Smooth muscle cell (in vitro differentiated cells): ENCODE measurements around the gene RMI2. TPM values are rescaled to one million over a fixed set of nuclear protein-coding genes. Genes with fewer than 3 reads are reported as not detected.

Source experiments
- DNase-seq: peaks from one replicate; lab custom pipeline; 2025; ENCODE audit not compliant: unreplicated experiment; lab: John Stamatoyannopoulos, UW
- H2AFZ ChIP-seq: fragments of 200-600 bp; sonication (generic); 2 replicates; pipeline ENCODE4 v1.6.0; 2016; ENCODE audit warnings: antibody characterized with exemption, low read depth, mild to moderate bottlenecking
- H3F3A ChIP-seq: fragments of 200-600 bp; sonication (generic); 2 replicates; pipeline ENCODE4 v1.6.0; 2017; ENCODE audit warnings: antibody characterized with exemption, low read depth
- H3K27ac ChIP-seq: fragments of 200-600 bp; sonication (generic); 2 replicates; pipeline ENCODE4 v1.5.1; 2016; ENCODE audit warnings: low read depth, mild to moderate bottlenecking
- H3K27me3 ChIP-seq: fragments of 200-600 bp; sonication (generic); 2 replicates; pipeline ENCODE4 v1.6.1; 2016; ENCODE audit warnings: low read depth, mild to moderate bottlenecking
- H3K36me3 ChIP-seq: fragments of 200-600 bp; sonication (generic); 2 replicates; pipeline ENCODE4 v1.5.1; 2016; ENCODE audit warnings: low read depth
- H3K4me1 ChIP-seq: fragments of 200-600 bp; sonication (generic); 2 replicates; pipeline ENCODE4 v1.5.1; 2016; ENCODE audit warnings: low read depth
- H3K4me2 ChIP-seq: fragments of 200-600 bp; sonication (generic); 2 replicates; pipeline ENCODE4 v1.6.0; 2016; ENCODE audit warnings: mild to moderate bottlenecking
- H3K4me3 ChIP-seq: fragments of 200-600 bp; sonication (generic); 2 replicates; pipeline ENCODE4 v1.5.1; 2016; ENCODE audit warnings: mild to moderate bottlenecking
- H3K79me2 ChIP-seq: fragments of 200-600 bp; sonication (generic); 2 replicates; pipeline ENCODE4 v1.6.0; 2016; ENCODE audit warnings: low read depth, mild to moderate bottlenecking
- H3K9ac ChIP-seq: fragments of 200-600 bp; sonication (generic); 2 replicates; pipeline ENCODE4 v1.6.0; 2016; ENCODE audit warnings: low read depth
- H3K9me3 ChIP-seq: fragments of 200-600 bp; sonication (generic); replicated peaks from 2 replicates; pipeline ENCODE4 v1.5.1; 2016; ENCODE audit warnings: low read depth
- H4K20me1 ChIP-seq: fragments of 200-600 bp; sonication (generic); 2 replicates; pipeline ENCODE4 v1.6.0; 2016; ENCODE audit warnings: low read depth
- WGBS: methylation state at CpG from one replicate; pipeline ENCODE4 v1.1.7; 2016; ENCODE audit warnings: low lambda C conversion rate; 5-methylcytosine and 5-hydroxymethylcytosine counted together
- polyA plus RNA-seq: library from polyadenylated mRNA; unstranded; fragments of >200 nt; fragmentation: Nextera tagmentation; extraction: Ambion mirVana; gene quantifications from 2 replicates; pipeline ENCODE4 v1.2.1, GENCODE V29; 2016
- total RNA-seq: library from RNA; depleted of rRNA; stranded (reverse); fragments of >200 nt; gene quantifications from 2 replicates; pipeline ENCODE4 v1.2.3, GENCODE V29; 2014
- TF ChIP-seq, protein P1 (sequence below): fragments of 200-600 bp; sonication (generic); IDR thresholded peaks from 2 replicates; pipeline ENCODE4 v1.5.1; 2017; ENCODE audit warnings: borderline replicate concordance, mild to moderate bottlenecking, antibody characterized with exemption; ENCODE audit not compliant: insufficient read depth, poor library complexity, severe bottlenecking

The RMI2 gene
- total and polyA plus RNA-seq, 2 experiments from 2014 or later, result 6.1 to 11.3 TPM

DNA sequence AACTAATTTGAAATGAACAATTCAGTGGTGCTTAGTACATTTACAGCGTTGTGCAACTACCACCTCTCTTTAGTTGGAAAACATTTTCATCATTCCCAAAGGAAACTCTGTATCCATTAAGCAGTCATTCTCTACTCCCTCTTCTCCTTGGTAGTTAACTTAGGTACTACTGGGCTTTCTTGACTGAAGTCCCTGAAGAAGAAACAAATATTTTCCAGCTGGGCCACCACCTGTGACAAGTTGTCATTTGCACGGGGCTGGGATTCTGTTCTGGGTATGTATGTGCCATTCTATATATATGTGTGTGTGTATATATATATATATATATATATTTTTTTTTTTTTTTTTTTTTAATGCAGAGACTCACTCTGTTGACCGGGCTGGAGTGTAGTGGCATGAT, 15.4 kb upstream of the RMI2 start:
- no peaks in the 10 kb centered on the region for H3K27me3 ChIP-seq
- no peak overlapping the region for H2AFZ ChIP-seq
- H3K9ac ChIP-seq, result no peak overlapping the region
- no peak for DNase-seq
- H3F3A ChIP-seq, result peaks cover 12% of the 10 kb centered on the region
- TF ChIP-seq, protein P1, sequence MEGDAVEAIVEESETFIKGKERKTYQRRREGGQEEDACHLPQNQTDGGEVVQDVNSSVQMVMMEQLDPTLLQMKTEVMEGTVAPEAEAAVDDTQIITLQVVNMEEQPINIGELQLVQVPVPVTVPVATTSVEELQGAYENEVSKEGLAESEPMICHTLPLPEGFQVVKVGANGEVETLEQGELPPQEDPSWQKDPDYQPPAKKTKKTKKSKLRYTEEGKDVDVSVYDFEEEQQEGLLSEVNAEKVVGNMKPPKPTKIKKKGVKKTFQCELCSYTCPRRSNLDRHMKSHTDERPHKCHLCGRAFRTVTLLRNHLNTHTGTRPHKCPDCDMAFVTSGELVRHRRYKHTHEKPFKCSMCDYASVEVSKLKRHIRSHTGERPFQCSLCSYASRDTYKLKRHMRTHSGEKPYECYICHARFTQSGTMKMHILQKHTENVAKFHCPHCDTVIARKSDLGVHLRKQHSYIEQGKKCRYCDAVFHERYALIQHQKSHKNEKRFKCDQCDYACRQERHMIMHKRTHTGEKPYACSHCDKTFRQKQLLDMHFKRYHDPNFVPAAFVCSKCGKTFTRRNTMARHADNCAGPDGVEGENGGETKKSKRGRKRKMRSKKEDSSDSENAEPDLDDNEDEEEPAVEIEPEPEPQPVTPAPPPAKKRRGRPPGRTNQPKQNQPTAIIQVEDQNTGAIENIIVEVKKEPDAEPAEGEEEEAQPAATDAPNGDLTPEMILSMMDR, result no peak
- no peaks in the 10 kb centered on the region for H3K79me2 ChIP-seq
- H3K36me3 ChIP-seq, result no peaks in the 10 kb centered on the region
- WGBS, result 90% methylated on average over 3 of the region's 3 CpGs
- H3K27ac ChIP-seq, result peak overlapping the region; percentile 18
- H3K4me3 ChIP-seq, result no peak overlapping the region
- peaks cover 13% of the 10 kb centered on the region for H3K4me1 ChIP-seq
- no peaks in the 10 kb centered on the region for H4K20me1 ChIP-seq
- no peaks in the 10 kb centered on the region for H3K9me3 ChIP-seq
- H3K4me2 ChIP-seq, result no peak overlapping the region

DNA sequence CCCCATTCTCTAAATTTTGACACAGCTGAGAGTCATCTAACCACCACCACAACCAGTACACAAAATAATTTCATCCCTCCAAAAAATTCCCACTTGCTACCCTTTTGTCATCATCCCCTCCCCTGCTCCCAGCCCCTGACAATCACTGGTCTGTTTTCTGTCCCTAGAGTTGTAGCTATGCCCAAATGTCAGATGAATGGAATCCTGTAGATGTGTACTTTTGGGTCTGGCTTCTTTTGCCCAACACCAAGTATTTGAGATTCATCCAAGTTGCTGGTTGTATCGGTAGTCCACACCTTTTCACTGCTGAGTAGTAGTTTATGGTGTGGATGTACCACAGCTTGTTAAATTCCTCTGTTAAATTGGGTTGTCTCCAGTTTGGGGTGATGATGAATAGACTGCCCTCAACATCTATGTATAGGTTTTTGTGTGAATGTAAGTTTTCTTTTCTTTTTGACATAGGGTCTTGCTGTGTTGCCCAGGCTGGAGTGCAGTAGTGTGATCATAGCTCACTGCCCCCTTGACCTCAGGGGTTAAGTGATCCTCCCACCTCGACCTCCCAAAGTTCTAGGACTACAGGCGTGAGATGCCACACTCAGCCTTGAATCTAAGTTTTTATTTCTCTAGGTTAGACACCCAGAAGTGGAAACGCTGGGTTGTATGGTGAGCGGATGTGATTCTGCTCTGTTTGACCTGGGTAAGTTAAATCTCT, 14.6 kb upstream of the RMI2 start:
- Histone ChIP-seq H2AFZ (no peak overlapping the region), H3K4me1 (peaks cover 13% of the 10 kb centered on the region), H4K20me1 (no peaks in the 10 kb centered on the region), H3F3A (peaks cover 12% of the 10 kb centered on the region), H3K79me2 (no peaks in the 10 kb centered on the region), H3K27ac (no peak overlapping the region), H3K4me2 (no peak overlapping the region), H3K27me3 (no peaks in the 10 kb centered on the region), H3K9me3 (no peaks in the 10 kb centered on the region), H3K9ac (no peak overlapping the region), H3K36me3 (no peaks in the 10 kb centered on the region), H3K4me3 (no peak overlapping the region)
- TF ChIP-seq, protein P1, result no peak
- WGBS, result 89% methylated on average over 5 of the region's 5 CpGs
- no peak for DNase-seq

DNA sequence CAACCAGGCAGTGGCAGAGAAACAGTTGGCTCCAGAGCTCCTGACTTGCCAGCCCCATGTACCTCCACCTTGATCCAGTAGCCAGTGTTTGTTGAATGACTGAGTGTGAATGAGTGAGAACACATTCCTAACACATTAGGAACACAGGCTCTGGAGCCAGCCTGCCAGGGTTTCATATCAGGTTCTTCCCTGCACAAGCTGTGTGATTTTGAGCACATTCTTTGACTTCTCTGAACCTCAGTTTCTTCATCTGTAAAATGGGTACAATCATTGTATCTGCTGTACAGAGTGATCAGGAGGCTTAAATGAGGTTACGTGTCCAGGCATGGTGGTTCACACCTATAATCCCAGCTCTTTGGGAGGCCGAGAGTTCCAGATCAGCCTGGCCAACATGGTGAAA, 13.3 kb upstream of the RMI2 start:
- H4K20me1 ChIP-seq, result no peaks in the 10 kb centered on the region
- no peaks in the 10 kb centered on the region for H3K9me3 ChIP-seq
- H3K4me1 ChIP-seq, result peaks cover 13% of the 10 kb centered on the region
- H2AFZ ChIP-seq, result no peak overlapping the region
- H3K4me2 ChIP-seq, result no peak overlapping the region
- no peaks in the 10 kb centered on the region for H3K36me3 ChIP-seq
- no peak overlapping the region for H3K27ac ChIP-seq
- no peak overlapping the region for H3K9ac ChIP-seq
- 98% methylated on average over 2 of the region's 2 CpGs for WGBS
- no peaks in the 10 kb centered on the region for H3K27me3 ChIP-seq
- H3K79me2 ChIP-seq, result no peaks in the 10 kb centered on the region
- TF ChIP-seq, protein P1, result no peak
- H3F3A ChIP-seq, result peaks cover 12% of the 10 kb centered on the region
- DNase-seq, result no peak
- H3K4me3 ChIP-seq, result no peak overlapping the region

DNA sequence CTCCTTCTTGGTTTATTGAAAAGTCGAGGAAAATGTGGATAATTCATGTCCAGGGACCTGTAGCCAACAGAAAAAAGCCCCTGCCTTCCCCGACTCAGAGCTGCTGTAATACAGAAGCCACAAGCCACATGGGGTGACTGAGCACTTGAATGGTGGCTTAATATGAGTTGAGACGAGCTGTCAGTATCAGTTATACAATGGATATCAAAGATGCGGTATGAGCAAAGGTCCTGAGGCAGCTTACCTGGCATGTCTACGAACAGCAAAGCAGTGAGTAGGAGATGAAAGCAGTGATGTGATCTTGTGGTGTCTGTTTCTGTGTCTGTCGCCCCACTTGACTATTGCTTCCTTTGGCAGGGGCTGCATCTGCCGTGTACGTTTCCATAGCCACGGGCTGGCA, 12.2 kb upstream of the RMI2 start:
- peaks cover 12% of the 10 kb centered on the region for H3F3A ChIP-seq
- TF ChIP-seq, protein P1, result no peak
- WGBS, result 92% methylated on average over 9 of the region's 9 CpGs
- no peak overlapping the region for H2AFZ ChIP-seq
- no peak overlapping the region for H3K27ac ChIP-seq
- no peaks in the 10 kb centered on the region for H3K79me2 ChIP-seq
- no peak for DNase-seq
- peaks cover 13% of the 10 kb centered on the region for H3K4me1 ChIP-seq
- H3K4me2 ChIP-seq, result no peak overlapping the region
- no peak overlapping the region for H3K9ac ChIP-seq
- H3K36me3 ChIP-seq, result no peaks in the 10 kb centered on the region
- H4K20me1 ChIP-seq, result no peaks in the 10 kb centered on the region
- H3K27me3 ChIP-seq, result no peaks in the 10 kb centered on the region
- H3K9me3 ChIP-seq, result no peaks in the 10 kb centered on the region
- H3K4me3 ChIP-seq, result no peak overlapping the region
